Measurements from ENCODE around the gene CCL21. TPM values are rescaled to one million over a fixed set of nuclear protein-coding genes. Genes with fewer than 3 reads are reported as not detected.

Gene CCL21
- total RNA-seq, 1 experiment from 2014 or later, result not detected

DNA sequence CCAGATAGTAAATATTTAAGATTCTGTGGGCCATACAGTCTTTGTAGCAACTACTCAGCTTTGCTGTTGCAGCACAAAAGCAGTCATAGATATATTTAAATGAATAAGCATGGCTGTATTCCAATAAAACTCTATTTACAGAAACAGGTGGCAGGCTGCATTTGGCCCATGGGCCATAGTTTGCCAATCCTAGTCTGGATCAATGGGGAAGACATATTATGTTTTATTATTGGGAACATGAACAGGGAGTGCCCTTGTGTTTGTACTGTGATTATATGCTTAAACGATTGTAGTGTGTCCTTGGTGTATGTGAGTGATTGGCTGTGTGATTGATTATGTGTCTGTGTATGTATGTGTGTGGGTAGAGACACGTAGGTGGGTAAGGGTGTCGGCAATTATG lies 35.5 kb downstream of the CCL21 start:
- Mint-ChIP-seq H3K36me3 (ENCODE audit: insufficient read depth, unreplicated experiment) (peaks cover 9% of the 10 kb centered on the region), H3K4me1 (ENCODE audit: insufficient read depth, unreplicated experiment) (no peaks in the 10 kb centered on the region), H3K4me3 (ENCODE audit: unreplicated experiment) (no peak overlapping the region), H3K9me3 (ENCODE audit: unreplicated experiment) (peaks cover 1% of the 10 kb centered on the region), H3K27ac (ENCODE audit: low read depth, unreplicated experiment) (no peak overlapping the region), H3K27me3 (ENCODE audit: insufficient read depth, unreplicated experiment) (no peaks in the 10 kb centered on the region)
- intact Hi-C loops (cut with micrococcal nuclease), result no loop called here
- TF ChIP-seq CTCF (IDR thresholded peaks at IDR 0.05; ENCODE audit: unreplicated experiment), result no peak
- DNase-seq (ENCODE audit: unreplicated experiment), result no peak
- CTCF ChIA-PET, result interaction anchor here (0.7 to 1.8 kb wide), 3 partner anchors 28 to 820 kb away, joined by 3 to 4 read pairs (median 3); no protein-coding TSS in a partner anchor
- POLR2A ChIA-PET, result interaction anchor here (0.7 kb wide), 1 partner anchor 1151 kb away, joined by 3 read pairs; no protein-coding TSS in a partner anchor
- BruUV-seq (replicated peaks), result no TSS peak

- no peaks in the 10 kb centered on the region for H3K27me3 Mint-ChIP-seq (ENCODE audit: insufficient read depth, unreplicated experiment)
- no peak overlapping the region for H3K27ac Mint-ChIP-seq (ENCODE audit: low read depth, unreplicated experiment)
- H3K4me3 Mint-ChIP-seq (ENCODE audit: unreplicated experiment), result no peak overlapping the region
- no TSS peak for BruUV-seq (replicated peaks)
- no peak for TF ChIP-seq CTCF (IDR thresholded peaks at IDR 0.05; ENCODE audit: unreplicated experiment)
- POLR2A ChIA-PET, result no interaction called here
- no peaks in the 10 kb centered on the region for H3K4me1 Mint-ChIP-seq (ENCODE audit: insufficient read depth, unreplicated experiment)
- peaks cover 7% of the 10 kb centered on the region for H3K9me3 Mint-ChIP-seq (ENCODE audit: unreplicated experiment)
- intact Hi-C loops (cut with micrococcal nuclease), result no loop called here
- DNase-seq (ENCODE audit: unreplicated experiment), result no peak
- CTCF ChIA-PET, result interaction anchor here (0.5 to 1.3 kb wide), 2 partner anchors 31 to 56 kb away, joined by 3 to 4 read pairs; no protein-coding TSS in a partner anchor
- H3K36me3 Mint-ChIP-seq (ENCODE audit: insufficient read depth, unreplicated experiment), result peaks cover 12% of the 10 kb centered on the region
Measured at GRCh38 chr9:34671307-34671706, 38.6 kb downstream of the CCL21 start.

- CTCF ChIA-PET, result interaction anchor here (0.6 to 1.3 kb wide), 2 partner anchors 33 to 323 kb away, joined by 3 to 4 read pairs; no protein-coding TSS in a partner anchor
- intact Hi-C loops (cut with micrococcal nuclease), result no loop called here
- peaks cover 7% of the 10 kb centered on the region for H3K9me3 Mint-ChIP-seq (ENCODE audit: unreplicated experiment)
- H3K4me1 Mint-ChIP-seq (ENCODE audit: insufficient read depth, unreplicated experiment), result no peaks in the 10 kb centered on the region
- no peak for TF ChIP-seq CTCF (IDR thresholded peaks at IDR 0.05; ENCODE audit: unreplicated experiment)
- DNase-seq (ENCODE audit: unreplicated experiment), result no peak
- no TSS peak for BruUV-seq (replicated peaks)
- H3K36me3 Mint-ChIP-seq (ENCODE audit: insufficient read depth, unreplicated experiment), result peaks cover 21% of the 10 kb centered on the region
- POLR2A ChIA-PET, result no interaction called here
- H3K27me3 Mint-ChIP-seq (ENCODE audit: insufficient read depth, unreplicated experiment), result no peaks in the 10 kb centered on the region
- no peak overlapping the region for H3K4me3 Mint-ChIP-seq (ENCODE audit: unreplicated experiment)
- H3K27ac Mint-ChIP-seq (ENCODE audit: low read depth, unreplicated experiment), result no peak overlapping the region
Measured at GRCh38 chr9:34669809-34670562, 40.0 kb downstream of the CCL21 start.

DNA sequence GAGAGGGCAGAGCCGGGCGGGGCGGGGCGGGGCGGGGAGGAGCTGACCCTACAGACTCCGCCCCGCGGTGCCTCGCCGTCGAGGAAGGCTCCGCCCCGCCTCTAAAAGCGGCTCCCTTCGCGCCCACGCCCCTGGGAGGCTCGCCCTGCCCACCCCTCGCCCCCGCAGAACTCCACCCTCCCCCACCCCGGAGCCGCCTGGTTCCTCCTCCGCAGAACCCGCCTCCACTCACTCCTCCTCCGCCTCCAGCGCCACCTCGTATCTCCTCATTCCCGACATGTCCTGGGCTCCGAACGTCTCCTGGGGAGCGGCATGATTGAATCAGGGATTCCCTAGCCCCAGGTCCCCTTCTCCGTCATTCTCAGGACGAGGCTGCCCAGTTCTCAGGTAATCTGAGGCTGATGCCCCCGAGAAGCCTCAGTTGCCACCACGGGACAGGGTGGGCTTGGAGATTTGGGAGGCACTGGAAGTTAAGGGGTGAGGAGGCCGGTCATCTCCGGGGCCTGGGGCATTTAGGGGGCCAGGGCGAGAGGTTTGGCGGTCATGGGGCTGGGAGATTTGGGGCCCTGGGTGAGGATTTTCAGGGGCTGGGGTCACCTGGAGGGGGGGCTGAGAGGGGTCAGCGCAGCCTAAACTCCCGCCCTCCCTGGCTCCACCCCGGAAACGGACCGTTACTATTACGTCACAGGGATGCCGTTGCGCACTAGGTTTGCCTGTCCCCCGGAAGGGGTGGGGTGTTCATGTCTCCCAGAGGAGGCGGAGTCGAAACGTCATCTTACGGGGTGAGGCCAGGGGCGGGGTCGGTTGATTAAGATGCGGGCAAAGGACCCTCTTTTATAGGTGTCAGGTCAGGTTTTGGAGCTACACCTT lies 44.3 kb downstream of the CCL21 start:
- no peak for TF ChIP-seq CTCF (IDR thresholded peaks at IDR 0.05; ENCODE audit: unreplicated experiment)
- peak overlapping the region; percentile 92 for H3K4me3 Mint-ChIP-seq (ENCODE audit: unreplicated experiment)
- peaks cover 7% of the 10 kb centered on the region for H3K9me3 Mint-ChIP-seq (ENCODE audit: unreplicated experiment)
- peak; percentile 94 for DNase-seq (ENCODE audit: unreplicated experiment)
- ChIA-PET POLR2A (interaction anchor here (0.6 to 2.7 kb wide), 8 partner anchors 14 to 53 kb away, joined by 3 to 11 read pairs (median 4); partner anchors contain the start of genes CCL21, GALT, IL11RA and SIGMAR1), CTCF (interaction anchor here (0.6 to 1.5 kb wide), 5 partner anchors 17 to 146 kb away, joined by 3 to 5 read pairs (median 4); no protein-coding TSS in a partner anchor)
- BruUV-seq (replicated peaks), result TSS peak; percentile 65
- H3K4me1 Mint-ChIP-seq (ENCODE audit: insufficient read depth, unreplicated experiment), result peaks cover 17% of the 10 kb centered on the region
- H3K36me3 Mint-ChIP-seq (ENCODE audit: insufficient read depth, unreplicated experiment), result peaks cover 21% of the 10 kb centered on the region
- H3K27ac Mint-ChIP-seq (ENCODE audit: low read depth, unreplicated experiment), result peak overlapping the region; percentile 96
- no peaks in the 10 kb centered on the region for H3K27me3 Mint-ChIP-seq (ENCODE audit: insufficient read depth, unreplicated experiment)
- intact Hi-C loops (cut with micrococcal nuclease), result loop anchor here (2.0 kb wide), 1 partner anchor 19 kb away; the partner anchor contains the start of gene GALT

Measured in MCF 10A (cell line).